ENCODE data around the gene OAS3.

- TF ChIP-seq POLR2A (IDR thresholded peaks at IDR 0.05): no peak
- TF ChIP-seq, protein P1, sequence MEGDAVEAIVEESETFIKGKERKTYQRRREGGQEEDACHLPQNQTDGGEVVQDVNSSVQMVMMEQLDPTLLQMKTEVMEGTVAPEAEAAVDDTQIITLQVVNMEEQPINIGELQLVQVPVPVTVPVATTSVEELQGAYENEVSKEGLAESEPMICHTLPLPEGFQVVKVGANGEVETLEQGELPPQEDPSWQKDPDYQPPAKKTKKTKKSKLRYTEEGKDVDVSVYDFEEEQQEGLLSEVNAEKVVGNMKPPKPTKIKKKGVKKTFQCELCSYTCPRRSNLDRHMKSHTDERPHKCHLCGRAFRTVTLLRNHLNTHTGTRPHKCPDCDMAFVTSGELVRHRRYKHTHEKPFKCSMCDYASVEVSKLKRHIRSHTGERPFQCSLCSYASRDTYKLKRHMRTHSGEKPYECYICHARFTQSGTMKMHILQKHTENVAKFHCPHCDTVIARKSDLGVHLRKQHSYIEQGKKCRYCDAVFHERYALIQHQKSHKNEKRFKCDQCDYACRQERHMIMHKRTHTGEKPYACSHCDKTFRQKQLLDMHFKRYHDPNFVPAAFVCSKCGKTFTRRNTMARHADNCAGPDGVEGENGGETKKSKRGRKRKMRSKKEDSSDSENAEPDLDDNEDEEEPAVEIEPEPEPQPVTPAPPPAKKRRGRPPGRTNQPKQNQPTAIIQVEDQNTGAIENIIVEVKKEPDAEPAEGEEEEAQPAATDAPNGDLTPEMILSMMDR (IDR thresholded peaks at IDR 0.05 in 8 of 11, conservative IDR thresholded peaks at IDR 0.05 in 3 of 11): no peak
These were observed 32.7 kb upstream of the OAS3 start for GRCh38 chr12:112905451-112906089.

Measured in spleen (tissue), 7 donors.